Measurements from ENCODE around the gene POM121C.
"Not testable (repeated sequence)": the region's sequence is repeated elsewhere in the genome, so short reads cannot be mapped to it uniquely, and the experiment has no call there.

GRCh38 chr7:75470166-75470565, 15.9 kb downstream of the POM121C start:
- not testable (repeated sequence) for TF ChIP-seq CTCF (IDR thresholded peaks at IDR 0.05; ENCODE audit: low read length); EZH2 (IDR thresholded peaks at IDR 0.05; ENCODE audit: borderline replicate concordance, low read length)

Data from OCI-LY1 (cell line).